ENCODE results near the gene GPR75. TPM values are rescaled to one million over a fixed set of nuclear protein-coding genes. Genes with fewer than 3 reads are reported as not detected.

The GPR75 gene
- total and polyA plus RNA-seq, 2 of the 13 experiments (the other 11 are each of a cell fraction or from before 2014, with no cell fraction given), result 3.3 to 4.1 TPM

DNA sequence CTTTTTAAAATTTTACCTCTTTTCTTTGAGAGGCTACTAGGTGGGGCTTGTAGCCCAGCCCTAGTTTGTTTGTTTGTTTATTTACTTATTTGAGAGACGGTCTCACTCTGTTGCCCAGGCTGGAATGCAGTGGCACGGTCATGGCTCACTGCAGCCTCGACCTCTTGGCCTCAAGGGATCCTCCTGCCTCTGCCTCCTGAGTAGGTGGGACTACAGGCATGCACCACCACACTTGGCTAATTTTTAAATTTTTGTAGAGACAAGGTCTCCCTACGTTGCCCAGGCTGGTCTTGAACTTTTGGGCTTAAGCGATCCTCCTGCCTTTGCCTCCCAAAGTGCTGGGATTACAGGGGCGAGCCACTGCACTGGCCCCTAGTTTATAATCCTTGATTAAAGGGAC lies 38.0 kb downstream of the GPR75 start:
- ChIA-PET POLR2A (no interaction called here), CTCF (ENCODE audit: low intra/inter-chr PET ratio, low total read pairs) (no interaction called here)
- no peaks in the 10 kb centered on the region for H4K20me1 ChIP-seq (ENCODE audit: insufficient read depth, low read length)
- H3K27me3 ChIP-seq (ENCODE audit: control insufficient read depth in 1 of 2, insufficient read depth in 2 of 2, low read length in 2 of 2), result no peaks in the 10 kb centered on the region
- ATAC-seq (no peak), DNase-seq (ENCODE audit: low spot score) (no peak), FAIRE-seq (no peak)
- in situ Hi-C loops (cut with HindIII; ENCODE audit: extremely low pct_ligation_motif_present, low pct_unique_long_range_greater_than_20kb) (no loop called here), intact Hi-C loops (cut with micrococcal nuclease; ENCODE audit: unreplicated experiment) (no loop called here)
- no peak overlapping the region for H3K4me3 ChIP-seq (replicated peaks in 1 of 3; ENCODE audit: insufficient read depth in 1 of 3, low read depth in 2 of 3, low read length in 3 of 3)
- no peaks in the 10 kb centered on the region for H3K9me3 ChIP-seq (ENCODE audit: low read length)
- H3K79me2 ChIP-seq (ENCODE audit: insufficient read depth, low read length), result no peaks in the 10 kb centered on the region
- no peak overlapping the region for H3K4me2 ChIP-seq (ENCODE audit: low read depth, low read length)
- no TSS peak for BruUV-seq (replicated peaks)
- WGBS (ENCODE audit: low lambda C conversion rate), result 89% methylated on average over 6 of the region's 6 CpGs
- H3K27ac ChIP-seq (ENCODE audit: extremely low read length, insufficient read depth, low read length), result no peak overlapping the region
- no peak overlapping the region for H3K9ac ChIP-seq (ENCODE audit: insufficient read depth, low read depth, low read length)
- H2AFZ ChIP-seq (ENCODE audit: low read length), result no peak overlapping the region
- peaks cover 7 to 20% of the 10 kb centered on the region in 2 experiments; a peak in 4 of 5 replicates for H3K36me3 ChIP-seq (replicated peaks in 1 of 2; ENCODE audit: control insufficient read depth in 1 of 2, insufficient read depth in 2 of 2, low read length in 2 of 2)
- 0 out of 2 replicates have a peak, but pooled peaks have one; percentile 31 for TF ChIP-seq POLR2G (IDR thresholded peaks at IDR 0.05; ENCODE audit: low read depth, low read length)
- peak; percentile 13 for TF ChIP-seq TEAD3 (CRISPR knock-in tag; optimal IDR thresholded peaks at IDR 0.05; ENCODE audit: borderline replicate concordance)
- TF ChIP-seq ZNF350 (CRISPR knock-in tag; IDR thresholded peaks at IDR 0.05; ENCODE audit: borderline replicate concordance, low read depth), result no peak
- TF ChIP-seq ZNF501 (CRISPR knock-in tag; IDR thresholded peaks at IDR 0.05), result no peak
- TF ChIP-seq GZF1 (CRISPR knock-in tag; IDR thresholded peaks at IDR 0.05), result no peak
- TF ChIP-seq DR1 (CRISPR knock-in tag; IDR thresholded peaks at IDR 0.05), result no peak
- TF ChIP-seq, protein P1, sequence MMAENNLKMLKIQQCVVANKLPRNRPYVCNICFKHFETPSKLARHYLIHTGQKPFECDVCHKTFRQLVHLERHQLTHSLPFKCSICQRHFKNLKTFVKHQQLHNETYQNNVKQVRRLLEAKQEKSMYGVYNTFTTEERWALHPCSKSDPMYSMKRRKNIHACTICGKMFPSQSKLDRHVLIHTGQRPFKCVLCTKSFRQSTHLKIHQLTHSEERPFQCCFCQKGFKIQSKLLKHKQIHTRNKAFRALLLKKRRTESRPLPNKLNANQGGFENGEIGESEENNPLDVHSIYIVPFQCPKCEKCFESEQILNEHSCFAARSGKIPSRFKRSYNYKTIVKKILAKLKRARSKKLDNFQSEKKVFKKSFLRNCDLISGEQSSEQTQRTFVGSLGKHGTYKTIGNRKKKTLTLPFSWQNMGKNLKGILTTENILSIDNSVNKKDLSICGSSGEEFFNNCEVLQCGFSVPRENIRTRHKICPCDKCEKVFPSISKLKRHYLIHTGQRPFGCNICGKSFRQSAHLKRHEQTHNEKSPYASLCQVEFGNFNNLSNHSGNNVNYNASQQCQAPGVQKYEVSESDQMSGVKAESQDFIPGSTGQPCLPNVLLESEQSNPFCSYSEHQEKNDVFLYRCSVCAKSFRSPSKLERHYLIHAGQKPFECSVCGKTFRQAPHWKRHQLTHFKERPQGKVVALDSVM (CRISPR knock-in tag; IDR thresholded peaks at IDR 0.05), result peak; percentile 92
- no peak for TF ChIP-seq FLYWCH1 (CRISPR knock-in tag; IDR thresholded peaks at IDR 0.05)
- TF ChIP-seq, protein P2, sequence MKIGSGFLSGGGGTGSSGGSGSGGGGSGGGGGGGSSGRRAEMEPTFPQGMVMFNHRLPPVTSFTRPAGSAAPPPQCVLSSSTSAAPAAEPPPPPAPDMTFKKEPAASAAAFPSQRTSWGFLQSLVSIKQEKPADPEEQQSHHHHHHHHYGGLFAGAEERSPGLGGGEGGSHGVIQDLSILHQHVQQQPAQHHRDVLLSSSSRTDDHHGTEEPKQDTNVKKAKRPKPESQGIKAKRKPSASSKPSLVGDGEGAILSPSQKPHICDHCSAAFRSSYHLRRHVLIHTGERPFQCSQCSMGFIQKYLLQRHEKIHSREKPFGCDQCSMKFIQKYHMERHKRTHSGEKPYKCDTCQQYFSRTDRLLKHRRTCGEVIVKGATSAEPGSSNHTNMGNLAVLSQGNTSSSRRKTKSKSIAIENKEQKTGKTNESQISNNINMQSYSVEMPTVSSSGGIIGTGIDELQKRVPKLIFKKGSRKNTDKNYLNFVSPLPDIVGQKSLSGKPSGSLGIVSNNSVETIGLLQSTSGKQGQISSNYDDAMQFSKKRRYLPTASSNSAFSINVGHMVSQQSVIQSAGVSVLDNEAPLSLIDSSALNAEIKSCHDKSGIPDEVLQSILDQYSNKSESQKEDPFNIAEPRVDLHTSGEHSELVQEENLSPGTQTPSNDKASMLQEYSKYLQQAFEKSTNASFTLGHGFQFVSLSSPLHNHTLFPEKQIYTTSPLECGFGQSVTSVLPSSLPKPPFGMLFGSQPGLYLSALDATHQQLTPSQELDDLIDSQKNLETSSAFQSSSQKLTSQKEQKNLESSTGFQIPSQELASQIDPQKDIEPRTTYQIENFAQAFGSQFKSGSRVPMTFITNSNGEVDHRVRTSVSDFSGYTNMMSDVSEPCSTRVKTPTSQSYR (CRISPR knock-in tag; IDR thresholded peaks at IDR 0.05; ENCODE audit: borderline replicate concordance), result no peak
- TF ChIP-seq SNAI1 (CRISPR knock-in tag; IDR thresholded peaks at IDR 0.05; ENCODE audit: borderline replicate concordance), result no peak
- TF ChIP-seq, protein P3, sequence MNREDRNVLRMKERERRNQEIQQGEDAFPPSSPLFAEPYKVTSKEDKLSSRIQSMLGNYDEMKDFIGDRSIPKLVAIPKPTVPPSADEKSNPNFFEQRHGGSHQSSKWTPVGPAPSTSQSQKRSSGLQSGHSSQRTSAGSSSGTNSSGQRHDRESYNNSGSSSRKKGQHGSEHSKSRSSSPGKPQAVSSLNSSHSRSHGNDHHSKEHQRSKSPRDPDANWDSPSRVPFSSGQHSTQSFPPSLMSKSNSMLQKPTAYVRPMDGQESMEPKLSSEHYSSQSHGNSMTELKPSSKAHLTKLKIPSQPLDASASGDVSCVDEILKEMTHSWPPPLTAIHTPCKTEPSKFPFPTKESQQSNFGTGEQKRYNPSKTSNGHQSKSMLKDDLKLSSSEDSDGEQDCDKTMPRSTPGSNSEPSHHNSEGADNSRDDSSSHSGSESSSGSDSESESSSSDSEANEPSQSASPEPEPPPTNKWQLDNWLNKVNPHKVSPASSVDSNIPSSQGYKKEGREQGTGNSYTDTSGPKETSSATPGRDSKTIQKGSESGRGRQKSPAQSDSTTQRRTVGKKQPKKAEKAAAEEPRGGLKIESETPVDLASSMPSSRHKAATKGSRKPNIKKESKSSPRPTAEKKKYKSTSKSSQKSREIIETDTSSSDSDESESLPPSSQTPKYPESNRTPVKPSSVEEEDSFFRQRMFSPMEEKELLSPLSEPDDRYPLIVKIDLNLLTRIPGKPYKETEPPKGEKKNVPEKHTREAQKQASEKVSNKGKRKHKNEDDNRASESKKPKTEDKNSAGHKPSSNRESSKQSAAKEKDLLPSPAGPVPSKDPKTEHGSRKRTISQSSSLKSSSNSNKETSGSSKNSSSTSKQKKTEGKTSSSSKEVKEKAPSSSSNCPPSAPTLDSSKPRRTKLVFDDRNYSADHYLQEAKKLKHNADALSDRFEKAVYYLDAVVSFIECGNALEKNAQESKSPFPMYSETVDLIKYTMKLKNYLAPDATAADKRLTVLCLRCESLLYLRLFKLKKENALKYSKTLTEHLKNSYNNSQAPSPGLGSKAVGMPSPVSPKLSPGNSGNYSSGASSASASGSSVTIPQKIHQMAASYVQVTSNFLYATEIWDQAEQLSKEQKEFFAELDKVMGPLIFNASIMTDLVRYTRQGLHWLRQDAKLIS (CRISPR knock-in tag; IDR thresholded peaks at IDR 0.05), result no peak
- H3K4me1 ChIP-seq (ENCODE audit: insufficient read depth, low read length), result peaks cover 39% of the 10 kb centered on the region
